Gastrocnemius medialis (tissue), 4 donors: ENCODE measurements around the gene CD276. TPM values are rescaled to one million over a fixed set of nuclear protein-coding genes. Genes with fewer than 3 reads are reported as not detected.
"Not testable (repeated sequence)": the region's sequence is repeated elsewhere in the genome, so short reads cannot be mapped to it uniquely, and the experiment has no call there.

Experiments
- ATAC-seq, 2 donors: fragments of 150-250 bp; one replicate each; pipeline ENCODE4 v1.9.1; 2016
- DNase-seq, 2 donors: peaks; one replicate each; pipeline ENCODE4 v3.0.0-alpha.2; 2019
- H3K27ac ChIP-seq, 4 donors: fragments of 200-600 bp; sonication (generic); 1 replicate in 1 of 4; 2 replicates in 3 of 4; pipeline ENCODE4 v1.5.1; 2016 to 2018; ENCODE audit warnings: mild to moderate bottlenecking in 2 of 4, moderate library complexity in 1 of 4
- H3K27me3 ChIP-seq, 3 donors: fragments of 200-600 bp; sonication (generic) in 2 of 3; 1 replicate in 1 of 3; 2 replicates in 2 of 3; pipeline versions ENCODE4 v1.5.1 to v1.6.0; 2016 to 2019; ENCODE audit warnings: mild to moderate bottlenecking in 1 of 3, moderate library complexity in 1 of 3
- H3K36me3 ChIP-seq, 2 donors: fragments of 200-600 bp; sonication (generic) in 1 of 2; one replicate each; pipeline ENCODE4 v1.5.1; 2017 to 2018
- H3K4me1 ChIP-seq, 2 donors: fragments of 200-600 bp; sonication (generic) in 1 of 2; one replicate each; pipeline ENCODE4 v1.5.1; 2016 to 2017; ENCODE audit warnings: mild to moderate bottlenecking in 2 of 2
- H3K4me3 ChIP-seq, 4 donors: fragments of 200-600 bp; sonication (generic) in 3 of 4; 1 replicate in 1 of 4; 2 replicates in 3 of 4; pipeline ENCODE4 v1.5.1; 2016 to 2019; ENCODE audit warnings: mild to moderate bottlenecking in 2 of 4
- H3K9me3 ChIP-seq, 3 donors: fragments of 200-600 bp; sonication (generic) in 2 of 3; 1 replicate in 1 of 3; 2 replicates in 2 of 3; pipeline ENCODE4 v1.5.1; 2016 to 2019
- CTCF ChIP-seq, 5 experiments: fragments of 450-650 bp in 3 of 5; fragments of 200-600 bp in 2 of 5; sonication (generic) in 2 of 5; IDR thresholded peaks in 4 of 5; conservative IDR thresholded peaks in 1 of 5; 1 replicate in 4 of 5; 2 replicates in 1 of 5; pipeline ENCODE4 v1.5.1; 2016 to 2019; ENCODE audit warnings: antibody characterized with exemption in 5 of 5, mild to moderate bottlenecking in 3 of 5, moderate library complexity in 3 of 5
- POLR2A ChIP-seq, 2 donors: fragments of 450-650 bp; IDR thresholded peaks; one replicate each; pipeline ENCODE4 v1.6.1; 2017; ENCODE audit warnings: antibody characterized with exemption in 2 of 2, mild to moderate bottlenecking in 2 of 2, moderate library complexity in 2 of 2
- in situ Hi-C, 4 donors: fragments of 200-750 bp; cut with MboI; loops; one replicate each; pipeline versions ENCODE4 v1.15.0 to v1.8.0; 2017; ENCODE audit warnings: low sequenced_read_pairs in 4 of 4
- intact Hi-C: fragments of 100-400 bp; cut with DNase I; formaldehyde crosslinking; loops from one replicate; pipeline ENCODE4 v1.15.1; 2023; ENCODE audit warnings: low total_unique reads
- total RNA-seq, 4 donors: library from RNA; depleted of rRNA; stranded (reverse); fragments of >200 nt; gene quantifications; one replicate each; pipeline versions ENCODE4 v1.1.0 to v1.2.3, GENCODE V29; 2016

CD276 gene
- total RNA-seq, 4 donors from 2014 or later, result 9.6 to 21.4 (median 16.6) TPM

- Histone ChIP-seq H3K4me3 (no peak overlapping the region), H3K36me3 (no peaks in the 10 kb centered on the region), H3K27me3 (no peaks in the 10 kb centered on the region), H3K27ac (no peak overlapping the region), H3K9me3 (no peaks in the 10 kb centered on the region), H3K4me1 (peaks cover 30 to 32% of the 10 kb centered on the region in 2 donors)
- DNase-seq (no peak), ATAC-seq (no peak)
- in situ Hi-C loops (loop anchor here in 3 of 4 donors (5.0 to 10.0 kb wide), 2 partner anchors 62 to 65 kb away; partner anchors contain the start of gene NPTN (in 2 of the 3)), intact Hi-C loops (loop anchor here (1.0 to 5.0 kb wide), 3 partner anchors 22 to 137 kb away; partner anchors contain the start of gene NPTN)
- no peak for TF ChIP-seq CTCF (IDR thresholded peaks at IDR 0.05 in 4 of 5, conservative IDR thresholded peaks at IDR 0.05 in 1 of 5)
Measured at GRCh38 chr15:73699249-73700040, 15.3 kb downstream of the CD276 start.

DNA sequence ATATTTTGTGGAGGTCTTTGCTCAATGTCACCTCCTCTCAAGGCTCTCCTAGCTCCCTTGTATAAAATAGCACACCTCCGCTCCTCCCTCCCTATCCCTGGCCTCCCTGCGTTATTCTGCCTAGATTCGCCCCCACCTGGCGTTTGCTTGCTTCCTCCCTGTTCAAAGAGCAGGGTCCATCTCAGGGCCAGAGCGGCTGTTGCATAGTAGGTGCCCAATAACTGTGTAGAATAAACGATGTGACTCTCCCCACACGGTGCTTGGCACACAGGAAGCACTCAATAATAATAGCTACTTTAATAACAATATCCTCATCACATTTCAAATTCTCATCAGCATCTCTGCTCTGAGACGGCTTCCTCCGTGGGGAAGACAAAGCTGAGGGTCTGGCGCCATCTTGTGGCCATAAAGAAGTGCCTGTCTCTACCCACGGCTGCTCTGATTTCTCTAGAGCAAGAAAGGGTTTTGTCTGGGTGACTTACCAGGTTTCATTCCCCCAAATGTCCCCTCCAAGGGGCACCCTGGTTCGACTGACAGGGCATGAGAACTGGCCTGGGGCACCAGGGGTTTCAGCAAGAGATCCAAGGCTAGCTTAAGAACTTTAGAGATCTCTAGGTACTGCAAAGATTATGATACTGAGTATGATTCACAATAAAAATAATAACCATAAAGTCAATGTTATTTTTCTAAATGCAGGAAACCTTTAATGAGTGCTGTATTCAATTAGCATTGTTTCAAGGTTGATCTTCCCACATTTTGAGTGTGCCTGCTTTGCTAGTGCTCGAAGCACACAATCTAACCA, 16.1 kb downstream of the CD276 start:
- Histone ChIP-seq H3K4me1 (peaks cover 22 to 26% of the 10 kb centered on the region in 2 donors), H3K36me3 (no peaks in the 10 kb centered on the region), H3K4me3 (no peak overlapping the region), H3K27me3 (no peaks in the 10 kb centered on the region), H3K27ac (no peak overlapping the region), H3K9me3 (no peaks in the 10 kb centered on the region)
- TF ChIP-seq CTCF (IDR thresholded peaks at IDR 0.05 in 4 of 5, conservative IDR thresholded peaks at IDR 0.05 in 1 of 5) (peak; percentile 90 to 94 (median 93)), POLR2A (IDR thresholded peaks at IDR 0.05) (no peak)
- intact Hi-C loops, result loop anchor here (1.0 kb wide), 2 partner anchors 23 to 67 kb away; partner anchors contain the start of gene NPTN
- DNase-seq (peak; percentile 55 to 73), ATAC-seq (peak; percentile 73 to 81)
- in situ Hi-C loops, result no loop called here

DNA sequence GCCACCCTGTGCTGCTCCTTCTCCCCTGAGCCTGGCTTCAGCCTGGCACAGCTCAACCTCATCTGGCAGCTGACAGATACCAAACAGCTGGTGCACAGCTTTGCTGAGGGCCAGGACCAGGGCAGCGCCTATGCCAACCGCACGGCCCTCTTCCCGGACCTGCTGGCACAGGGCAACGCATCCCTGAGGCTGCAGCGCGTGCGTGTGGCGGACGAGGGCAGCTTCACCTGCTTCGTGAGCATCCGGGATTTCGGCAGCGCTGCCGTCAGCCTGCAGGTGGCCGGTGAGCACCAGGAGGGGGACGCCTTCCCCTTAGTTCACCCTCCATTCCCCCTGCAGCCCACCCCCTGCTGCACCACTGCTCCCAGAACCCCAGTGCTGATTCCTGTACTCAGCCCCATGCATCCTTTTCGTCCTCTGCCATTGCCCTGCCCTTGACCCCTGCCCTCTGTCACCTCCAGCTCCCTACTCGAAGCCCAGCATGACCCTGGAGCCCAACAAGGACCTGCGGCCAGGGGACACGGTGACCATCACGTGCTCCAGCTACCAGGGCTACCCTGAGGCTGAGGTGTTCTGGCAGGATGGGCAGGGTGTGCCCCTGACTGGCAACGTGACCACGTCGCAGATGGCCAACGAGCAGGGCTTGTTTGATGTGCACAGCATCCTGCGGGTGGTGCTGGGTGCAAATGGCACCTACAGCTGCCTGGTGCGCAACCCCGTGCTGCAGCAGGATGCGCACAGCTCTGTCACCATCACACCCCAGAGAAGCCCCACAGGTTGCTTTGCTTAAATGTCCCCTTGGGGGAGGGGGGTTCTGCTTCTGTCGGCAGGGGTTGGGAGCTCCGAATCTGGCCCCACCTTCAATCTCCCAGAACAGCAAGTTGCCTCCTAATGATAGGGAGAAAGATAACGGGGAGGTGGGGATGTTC, 18.4 kb downstream of the CD276 start:
- ATAC-seq, H3K4me1 ChIP-seq, intact Hi-C loops, H3K4me3 ChIP-seq, H3K9me3 ChIP-seq, in situ Hi-C loops, H3K27ac ChIP-seq, DNase-seq, H3K36me3 ChIP-seq, H3K27me3 ChIP-seq: not testable (repeated sequence)

DNA sequence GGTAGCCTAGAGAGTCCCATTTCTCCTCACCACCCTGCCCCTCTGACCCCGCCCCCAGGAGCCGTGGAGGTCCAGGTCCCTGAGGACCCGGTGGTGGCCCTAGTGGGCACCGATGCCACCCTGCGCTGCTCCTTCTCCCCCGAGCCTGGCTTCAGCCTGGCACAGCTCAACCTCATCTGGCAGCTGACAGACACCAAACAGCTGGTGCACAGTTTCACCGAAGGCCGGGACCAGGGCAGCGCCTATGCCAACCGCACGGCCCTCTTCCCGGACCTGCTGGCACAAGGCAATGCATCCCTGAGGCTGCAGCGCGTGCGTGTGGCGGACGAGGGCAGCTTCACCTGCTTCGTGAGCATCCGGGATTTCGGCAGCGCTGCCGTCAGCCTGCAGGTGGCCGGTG, 19.4 kb downstream of the CD276 start:
- DNase-seq, H3K27me3 ChIP-seq, in situ Hi-C loops, H3K4me3 ChIP-seq, ATAC-seq, H3K4me1 ChIP-seq, H3K27ac ChIP-seq, intact Hi-C loops, H3K9me3 ChIP-seq: not testable (repeated sequence)
- peaks cover 0 to 13% of the 10 kb centered on the region in 2 donors for H3K36me3 ChIP-seq

- ATAC-seq, DNase-seq, H3K4me3 ChIP-seq, H3K27me3 ChIP-seq, H3K4me1 ChIP-seq, H3K9me3 ChIP-seq, intact Hi-C loops, H3K27ac ChIP-seq, in situ Hi-C loops: not testable (repeated sequence)
- H3K36me3 ChIP-seq, result peaks cover 0 to 14% of the 10 kb centered on the region in 2 donors
Measured at GRCh38 chr15:73704142-73704868, 20.1 kb downstream of the CD276 start.
